ENCODE data around the gene ADGRD1.
"Not testable (repeated sequence)": the region's sequence is repeated elsewhere in the genome, so short reads cannot be mapped to it uniquely, and the experiment has no call there.

- not testable (repeated sequence) for TF ChIP-seq CTCF (IDR thresholded peaks at IDR 0.05; ENCODE audit: low read depth, low read length); POLR2A (IDR thresholded peaks at IDR 0.05; ENCODE audit: extremely low read depth, insufficient read length); MAX (IDR thresholded peaks at IDR 0.05; ENCODE audit: low read depth, low read length)
Observed at GRCh38 chr12:131071234-131071820, 117.6 kb downstream of the ADGRD1 start.

Measured in NB4 (cell line).